Esophagus muscularis mucosa (tissue), 4 donors: ENCODE results near the gene HERC6. TPM values are rescaled to one million over a fixed set of nuclear protein-coding genes. Genes with fewer than 3 reads are reported as not detected.
"Not testable (repeated sequence)": the region's sequence is repeated elsewhere in the genome, so short reads cannot be mapped to it uniquely, and the experiment has no call there.

Source experiments
- DNase-seq: peaks from one replicate; pipeline ENCODE4 v3.0.0-alpha.2; 2017; ENCODE audit errors: extremely low spot score
- H3K27ac ChIP-seq, 4 donors: fragments of 200-600 bp; sonication (generic); replicated peaks in 1 of 4; 1 replicate in 3 of 4; 2 replicates in 1 of 4; pipeline ENCODE4 v1.5.1; 2016 to 2019; ENCODE audit warnings: mild to moderate bottlenecking in 1 of 4
- H3K27me3 ChIP-seq, 4 donors: fragments of 200-600 bp; sonication (generic); one replicate each; pipeline versions ENCODE4 v1.5.1 to v1.6.0; 2016 to 2019
- H3K36me3 ChIP-seq, 4 donors: fragments of 200-600 bp; sonication (generic); one replicate each; pipeline ENCODE4 v1.5.1; 2016 to 2019
- H3K4me1 ChIP-seq, 4 donors: fragments of 200-600 bp; sonication (generic); one replicate each; pipeline ENCODE4 v1.5.1; 2016 to 2019
- H3K4me3 ChIP-seq, 4 donors: fragments of 200-600 bp; sonication (generic); 1 replicate in 2 of 4; 2 replicates in 2 of 4; pipeline ENCODE4 v1.5.1; 2016 to 2019; ENCODE audit warnings: mild to moderate bottlenecking in 4 of 4, moderate library complexity in 1 of 4
- H3K9me3 ChIP-seq, 4 donors: fragments of 200-600 bp; sonication (generic); 1 replicate in 3 of 4; 2 replicates in 1 of 4; pipeline ENCODE4 v1.5.1; 2016 to 2019
- EP300 ChIP-seq: sonication (generic); formaldehyde crosslinking; IDR thresholded peaks from one replicate; pipeline ENCODE4 v1.6.1; 2017; ENCODE audit warnings: antibody characterized with exemption
- POLR2A ChIP-seq: fragments of 450-650 bp; IDR thresholded peaks from one replicate; pipeline ENCODE4 v1.6.1; 2017; ENCODE audit warnings: antibody characterized with exemption, moderate library complexity, mild to moderate bottlenecking, low read depth
- POLR2AphosphoS5 ChIP-seq, 2 donors: sonication (generic); formaldehyde crosslinking; IDR thresholded peaks; one replicate each; pipeline ENCODE4 v1.6.1; 2017; ENCODE audit warnings: antibody characterized with exemption in 2 of 2
- WGBS: methylation state at CpG from one replicate; pipeline ENCODE4 v1.1.5; 2018; 5-methylcytosine and 5-hydroxymethylcytosine counted together
- intact Hi-C: fragments of 100-400 bp; cut with DNase I; formaldehyde crosslinking; loops from one replicate; pipeline ENCODE4 v1.15.1; 2023
- total RNA-seq, 4 donors: library from RNA; depleted of rRNA; stranded (reverse); fragments of >200 nt; gene quantifications; one replicate each; pipeline versions ENCODE4 v1.1.0 to v1.2.1, GENCODE V29; 2016
- TF ChIP-seq, protein P1 (sequence below), 3 experiments: fragments of 200-600 bp in 2 of 3; fragments of 450-650 bp in 1 of 3; sonication (generic) in 2 of 3; IDR thresholded peaks; one replicate each; pipeline ENCODE4 v1.5.1; 2017 to 2019; ENCODE audit warnings: antibody characterized with exemption in 3 of 3, mild to moderate bottlenecking in 2 of 3, moderate library complexity in 1 of 3

HERC6 gene
- total RNA-seq, 4 donors from 2014 or later: 3.8 to 5.2 (median 4.9) TPM

DNA sequence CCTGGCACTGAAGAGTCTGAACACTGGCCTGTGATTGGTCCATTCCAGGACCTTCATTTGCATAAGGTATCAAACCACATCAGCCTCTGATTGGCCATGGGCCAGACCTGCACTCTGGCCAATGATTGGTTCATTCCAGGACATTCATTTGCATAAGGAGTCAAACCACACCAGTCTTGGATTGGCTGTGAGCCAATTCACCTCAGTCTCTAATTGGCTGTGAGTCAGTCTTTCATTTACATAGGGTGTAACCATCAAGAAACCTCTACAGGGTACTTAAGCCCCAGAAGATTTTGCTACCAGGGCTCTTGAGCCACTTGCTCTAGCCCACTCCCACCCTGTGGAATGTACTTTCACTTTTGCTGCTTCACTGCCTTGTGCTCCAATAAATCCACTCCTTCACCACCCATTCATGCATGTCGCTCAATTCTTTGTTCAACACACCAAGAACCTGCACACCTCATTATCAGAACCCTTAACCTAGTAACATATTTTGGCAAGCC is 64.1 kb downstream of the HERC6 start:
- Histone ChIP-seq H3K4me3 (no peak overlapping the region), H3K4me1 (no peaks in the 10 kb centered on the region), H3K27ac (no peak overlapping the region), H3K36me3 (peaks cover 0 to 31% (median 14%) of the 10 kb centered on the region in 4 donors), H3K9me3 (no peaks in the 10 kb centered on the region), H3K27me3 (no peaks in the 10 kb centered on the region)
- no peak for DNase-seq
- 100% methylated on average over 1 of the region's 1 CpG for WGBS
- intact Hi-C loops: no loop called here
- TF ChIP-seq, protein P1, sequence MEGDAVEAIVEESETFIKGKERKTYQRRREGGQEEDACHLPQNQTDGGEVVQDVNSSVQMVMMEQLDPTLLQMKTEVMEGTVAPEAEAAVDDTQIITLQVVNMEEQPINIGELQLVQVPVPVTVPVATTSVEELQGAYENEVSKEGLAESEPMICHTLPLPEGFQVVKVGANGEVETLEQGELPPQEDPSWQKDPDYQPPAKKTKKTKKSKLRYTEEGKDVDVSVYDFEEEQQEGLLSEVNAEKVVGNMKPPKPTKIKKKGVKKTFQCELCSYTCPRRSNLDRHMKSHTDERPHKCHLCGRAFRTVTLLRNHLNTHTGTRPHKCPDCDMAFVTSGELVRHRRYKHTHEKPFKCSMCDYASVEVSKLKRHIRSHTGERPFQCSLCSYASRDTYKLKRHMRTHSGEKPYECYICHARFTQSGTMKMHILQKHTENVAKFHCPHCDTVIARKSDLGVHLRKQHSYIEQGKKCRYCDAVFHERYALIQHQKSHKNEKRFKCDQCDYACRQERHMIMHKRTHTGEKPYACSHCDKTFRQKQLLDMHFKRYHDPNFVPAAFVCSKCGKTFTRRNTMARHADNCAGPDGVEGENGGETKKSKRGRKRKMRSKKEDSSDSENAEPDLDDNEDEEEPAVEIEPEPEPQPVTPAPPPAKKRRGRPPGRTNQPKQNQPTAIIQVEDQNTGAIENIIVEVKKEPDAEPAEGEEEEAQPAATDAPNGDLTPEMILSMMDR (IDR thresholded peaks at IDR 0.05): no peak
- TF ChIP-seq POLR2A (no peak), EP300 (no peak), POLR2AphosphoS5 (IDR thresholded peaks at IDR 0.05) (no peak)

DNA sequence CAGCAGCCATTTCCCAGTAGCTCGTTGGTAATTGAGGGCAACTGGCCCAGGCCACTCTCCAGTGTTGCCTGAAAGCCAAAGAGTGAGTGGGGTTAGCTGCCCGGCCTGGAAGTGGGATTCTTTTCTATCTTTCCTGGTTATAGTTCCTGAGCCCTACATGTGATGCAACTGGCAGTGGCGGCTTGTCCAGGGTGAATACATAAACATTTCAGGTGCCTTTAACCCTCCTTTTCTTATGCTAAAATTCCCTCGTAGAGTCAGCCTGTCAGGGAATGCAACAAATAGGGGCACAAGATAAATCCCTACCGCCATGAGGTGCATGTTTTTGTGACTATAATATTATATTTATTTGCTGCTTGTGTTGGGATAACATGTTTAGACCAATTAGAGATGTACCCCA is 64.8 kb downstream of the HERC6 start:
- no peak overlapping the region for H3K27ac ChIP-seq
- WGBS: 86% methylated on average over 5 of the region's 5 CpGs
- TF ChIP-seq POLR2AphosphoS5 (IDR thresholded peaks at IDR 0.05) (no peak), EP300 (no peak), POLR2A (no peak)
- TF ChIP-seq, protein P1 (IDR thresholded peaks at IDR 0.05): no peak
- peaks cover 0 to 29% (median 13%) of the 10 kb centered on the region in 4 donors for H3K36me3 ChIP-seq
- no peak for DNase-seq
- H3K4me1 ChIP-seq: no peaks in the 10 kb centered on the region
- no peaks in the 10 kb centered on the region for H3K27me3 ChIP-seq
- no peak overlapping the region for H3K4me3 ChIP-seq
- no peaks in the 10 kb centered on the region for H3K9me3 ChIP-seq
- intact Hi-C loops: no loop called here

DNA sequence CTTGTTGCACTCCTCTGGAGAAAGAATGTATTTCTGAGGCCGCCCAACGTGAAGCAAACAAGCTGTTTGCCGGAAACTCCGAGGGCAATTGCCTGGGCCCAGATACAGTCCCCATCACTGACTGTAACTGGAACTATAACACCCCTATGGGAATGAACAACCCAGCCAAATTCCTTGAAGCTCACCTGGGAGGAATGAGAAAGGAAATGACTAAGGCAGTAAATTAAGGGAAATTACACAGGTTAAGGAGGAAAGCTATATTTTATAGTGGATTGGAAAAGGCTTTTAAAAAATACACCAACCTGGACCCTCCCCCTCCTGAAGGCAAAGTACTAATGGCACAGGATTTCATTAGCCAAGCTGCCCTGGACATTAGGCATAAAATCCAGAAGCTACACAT is 66.6 kb downstream of the HERC6 start:
- DNase-seq: no peak
- no peaks in the 10 kb centered on the region for H3K4me1 ChIP-seq
- no peaks in the 10 kb centered on the region for H3K9me3 ChIP-seq
- H3K27ac ChIP-seq: no peak overlapping the region
- intact Hi-C loops: no loop called here
- H3K27me3 ChIP-seq: no peaks in the 10 kb centered on the region
- H3K4me3 ChIP-seq: no peak overlapping the region
- peaks cover 0 to 28% (median 10%) of the 10 kb centered on the region in 4 donors for H3K36me3 ChIP-seq
- 80% methylated on average over 4 of the region's 4 CpGs for WGBS
- TF ChIP-seq POLR2A (no peak), POLR2AphosphoS5 (IDR thresholded peaks at IDR 0.05) (no peak), EP300 (no peak)
- TF ChIP-seq, protein P1 (IDR thresholded peaks at IDR 0.05): no peak

DNA sequence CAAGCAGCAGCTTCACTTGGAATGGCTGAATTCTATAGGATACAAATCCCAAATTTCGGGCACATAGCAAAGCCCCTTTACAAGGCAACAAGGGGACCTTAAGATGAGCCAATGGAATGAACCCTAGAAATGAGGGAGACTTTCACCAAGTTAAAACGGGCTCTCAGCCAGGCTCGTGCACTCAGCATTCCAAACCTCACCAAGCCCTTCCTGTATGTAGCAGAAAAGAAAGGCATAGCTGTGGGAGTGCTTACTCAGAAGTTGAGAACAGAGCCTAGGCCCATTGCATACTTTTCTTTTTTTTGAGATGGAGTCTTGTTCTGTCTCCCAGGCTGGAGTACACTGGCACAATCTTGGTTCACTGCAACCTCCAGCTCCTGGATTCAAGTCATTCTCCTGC is 67.5 kb downstream of the HERC6 start:
- no peaks in the 10 kb centered on the region for H3K27me3 ChIP-seq
- no peak overlapping the region for H3K4me3 ChIP-seq
- H3K4me1 ChIP-seq: no peaks in the 10 kb centered on the region
- no peaks in the 10 kb centered on the region for H3K9me3 ChIP-seq
- no peak overlapping the region for H3K27ac ChIP-seq
- 84% methylated on average over 3 of the region's 3 CpGs for whole genome bisulfite sequencing
- peaks cover 0 to 21% (median 8%) of the 10 kb centered on the region in 4 donors for H3K36me3 ChIP-seq
- intact Hi-C loops: no loop called here
- no peak for TF ChIP-seq POLR2A
- TF ChIP-seq EP300: no peak
- TF ChIP-seq, protein P1 (IDR thresholded peaks at IDR 0.05): no peak
- TF ChIP-seq POLR2AphosphoS5 (IDR thresholded peaks at IDR 0.05): no peak
- no peak for DNase-seq

DNA sequence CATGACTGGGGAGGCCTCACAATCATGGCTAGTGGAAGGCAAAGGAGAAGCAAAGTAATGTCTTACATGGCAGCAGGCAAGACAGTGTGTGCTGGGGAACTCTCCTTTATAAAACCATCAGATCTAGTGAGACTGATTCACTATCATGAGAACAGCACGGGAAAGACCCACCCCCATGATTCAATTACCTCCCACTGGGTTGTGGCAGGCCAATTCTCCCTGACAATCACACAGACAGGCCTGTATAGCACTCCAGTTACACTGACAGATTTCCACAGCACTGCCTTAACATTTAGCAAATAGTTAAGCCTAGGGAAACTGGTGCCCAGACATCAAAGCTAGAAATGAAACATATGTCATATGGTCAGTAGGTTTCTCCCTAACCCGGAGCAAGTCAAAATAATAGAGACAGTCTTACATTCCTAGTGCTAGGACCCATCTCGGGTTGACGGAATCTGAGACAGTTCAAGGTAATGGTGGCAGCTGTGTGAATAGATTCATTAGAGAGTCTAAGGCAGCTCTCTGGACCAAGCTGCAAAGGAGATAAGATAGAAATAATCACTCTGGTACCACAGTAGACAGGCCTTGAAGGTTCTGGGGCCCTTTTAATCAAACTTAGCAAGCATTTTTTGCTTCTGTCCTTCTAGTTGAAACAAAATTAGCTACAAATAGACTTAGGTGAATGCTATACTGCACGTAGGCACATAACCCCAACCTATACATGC is 68.9 kb downstream of the HERC6 start:
- Histone ChIP-seq H3K27me3 (no peaks in the 10 kb centered on the region), H3K27ac (no peak overlapping the region), H3K9me3 (no peaks in the 10 kb centered on the region), H3K4me3 (no peak overlapping the region), H3K4me1 (no peaks in the 10 kb centered on the region), H3K36me3 (peaks cover 0 to 7% (median 3%) of the 10 kb centered on the region in 4 donors)
- 73% methylated on average over 5 of the region's 5 CpGs for whole genome bisulfite sequencing
- intact Hi-C loops: no loop called here
- TF ChIP-seq EP300 (no peak), POLR2A (no peak), POLR2AphosphoS5 (IDR thresholded peaks at IDR 0.05) (no peak)
- TF ChIP-seq, protein P1 (IDR thresholded peaks at IDR 0.05): no peak
- DNase-seq: no peak

DNA sequence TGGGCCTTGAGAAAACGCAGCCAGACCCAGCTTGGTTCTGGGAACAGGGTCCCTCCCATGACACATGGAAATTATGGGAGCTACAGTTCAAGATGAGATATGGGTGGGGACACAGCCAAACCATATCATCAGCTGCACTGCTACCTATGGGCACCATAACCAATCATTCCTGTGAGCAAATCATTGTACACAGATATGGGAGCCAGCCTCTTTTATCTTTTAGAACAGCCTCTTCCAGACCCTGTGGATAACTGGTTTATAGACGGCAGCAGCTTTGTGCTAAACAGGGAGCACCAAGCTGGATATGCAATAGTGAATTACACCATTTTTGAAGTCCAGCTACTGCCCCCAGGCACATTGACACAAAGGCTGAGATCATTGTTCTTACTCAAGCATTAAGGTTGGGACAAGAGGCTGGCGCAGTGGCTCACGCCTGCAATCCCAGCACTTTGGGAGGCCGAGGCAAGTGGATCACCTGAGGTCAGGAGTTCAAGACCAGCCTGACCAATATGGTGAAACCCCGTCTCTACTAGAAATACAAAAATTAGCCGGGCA is 69.6 kb downstream of the HERC6 start:
- H3K4me1 ChIP-seq, H3K36me3 ChIP-seq, H3K27ac ChIP-seq, H3K27me3 ChIP-seq, H3K4me3 ChIP-seq, H3K9me3 ChIP-seq, intact Hi-C loops, DNase-seq: not testable (repeated sequence)
- WGBS: 94% methylated on average over 7 of the region's 7 CpGs
